Pulmonary artery endothelial cell (primary cell): Measurements from ENCODE around the gene AP3D1. TPM values are rescaled to one million over a fixed set of nuclear protein-coding genes. Genes with fewer than 3 reads are reported as not detected.
"Not testable (repeated sequence)": the region's sequence is repeated elsewhere in the genome, so short reads cannot be mapped to it uniquely, and the experiment has no call there.

Experiments used
- DNase-seq: peaks from one replicate; pipeline ENCODE4 v3.0.0-alpha.2; 2011; ENCODE audit warnings: low read depth, low spot score
- total RNA-seq: library from RNA; depleted of rRNA; stranded (reverse); fragments of >200 nt; gene quantifications from 2 replicates; pipeline ENCODE4 v1.2.3, GENCODE V29; 2014

Gene AP3D1
- total RNA-seq, 1 donor from 2014 or later = 90.9 TPM

- DNase-seq = not testable (repeated sequence)
These were observed 23.1 kb downstream of the AP3D1 start for GRCh38 chr19:2128252-2128651.

GRCh38 chr19:2127758-2128157, 23.6 kb downstream of the AP3D1 start:
- DNase-seq = no peak

- DNase-seq = no peak
These were observed 24.4 kb downstream of the AP3D1 start for GRCh38 chr19:2126879-2127518.

GRCh38 chr19:2123682-2124387, 27.5 kb downstream of the AP3D1 start:
- no peak for DNase-seq

- DNase-seq = no peak
These were observed 28.4 kb downstream of the AP3D1 start for GRCh38 chr19:2122982-2123381.

- no peak for DNase-seq
These were observed 29.1 kb downstream of the AP3D1 start for GRCh38 chr19:2122251-2122650.

- no peak for DNase-seq
These were observed 29.8 kb downstream of the AP3D1 start for GRCh38 chr19:2121416-2122051.

GRCh38 chr19:2120821-2121220, 30.5 kb downstream of the AP3D1 start:
- DNase-seq = no peak

GRCh38 chr19:2119921-2120785, 31.2 kb downstream of the AP3D1 start:
- DNase-seq = no peak

- no peak for DNase-seq
These were observed 32.9 kb downstream of the AP3D1 start for GRCh38 chr19:2118438-2118837.

GRCh38 chr19:2117215-2117960, 34.0 kb downstream of the AP3D1 start:
- no peak for DNase-seq

- DNase-seq = no peak
These were observed 34.9 kb downstream of the AP3D1 start for GRCh38 chr19:2116507-2116906.

GRCh38 chr19:2115911-2116426, 35.4 kb downstream of the AP3D1 start:
- DNase-seq = no peak

GRCh38 chr19:2115324-2115723, 36.0 kb downstream of the AP3D1 start:
- DNase-seq = no peak

GRCh38 chr19:2114821-2115220, 36.5 kb downstream of the AP3D1 start:
- DNase-seq = no peak

GRCh38 chr19:2114218-2114617, 37.1 kb downstream of the AP3D1 start:
- DNase-seq = no peak

GRCh38 chr19:2113439-2114211, 37.7 kb downstream of the AP3D1 start:
- no peak for DNase-seq

GRCh38 chr19:2112516-2113320, 38.6 kb downstream of the AP3D1 start:
- DNase-seq = no peak

GRCh38 chr19:2111886-2112285, 39.5 kb downstream of the AP3D1 start:
- no peak for DNase-seq
